ENCODE data around the gene MYH14. TPM values are rescaled to one million over a fixed set of nuclear protein-coding genes. Genes with fewer than 3 reads are reported as not detected.

The MYH14 gene
- total and polyA plus RNA-seq, 10 of the 15 experiments (the other 5 are each of a cell fraction or from before 2014, with no cell fraction given) = 0.06 to 0.69 (median 0.15) TPM; not detected in 4

DNA sequence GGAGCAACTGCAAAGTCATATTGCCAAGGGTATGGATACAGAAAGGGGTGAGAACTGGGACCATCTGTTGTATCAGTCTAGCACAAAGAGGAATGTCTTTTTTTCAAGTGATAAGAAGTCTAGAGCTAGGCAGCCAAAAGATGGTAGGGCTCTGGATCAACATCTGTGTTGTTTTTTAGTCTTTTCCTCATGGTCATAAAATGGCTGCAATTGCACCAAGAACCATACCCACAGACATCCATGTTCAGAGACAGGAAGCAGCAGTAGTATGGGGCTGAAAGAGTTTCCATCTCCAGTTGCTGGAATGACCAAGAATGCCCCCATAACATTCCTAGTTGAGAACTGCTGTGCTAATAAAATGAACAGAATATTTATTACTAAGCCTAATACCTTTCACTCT is 100.1 kb downstream of the MYH14 start:
- Histone ChIP-seq H3K27ac (ENCODE audit: control insufficient read depth, insufficient read depth) (no peak overlapping the region), H2AFZ (ENCODE audit: control insufficient read depth, low read depth, low read length) (no peak overlapping the region), H3K4me1 (ENCODE audit: control insufficient read depth, insufficient read depth, low read length) (peaks cover 4% of the 10 kb centered on the region; the same call in 1 of the 2 replicates), H3K27me3 (replicated peaks in 1 of 2; ENCODE audit: control insufficient read depth in 2 of 2, insufficient read depth in 2 of 2, low read length in 1 of 2) (peaks cover 0 to 2% of the 10 kb centered on the region in 2 experiments; a peak in 3 of 4 replicates), H3K79me2 (ENCODE audit: control insufficient read depth, insufficient read depth, low read length) (no peaks in the 10 kb centered on the region), H3K36me3 (ENCODE audit: control insufficient read depth in 2 of 2, insufficient read depth in 2 of 2, low read length in 1 of 2) (no peaks in the 10 kb centered on the region), H3K4me2 (ENCODE audit: control insufficient read depth, insufficient read depth) (no peak overlapping the region), H3K9ac (ENCODE audit: control insufficient read depth, insufficient read depth, low read length) (no peak overlapping the region), H4K20me1 (ENCODE audit: control insufficient read depth, insufficient read depth) (no peaks in the 10 kb centered on the region), H3K9me3 (replicated peaks; ENCODE audit: control insufficient read depth, insufficient read depth, low read length) (no peaks in the 10 kb centered on the region; the same call in 1 of the 3 replicates), H3K4me3 (no peak overlapping the region)
- CTCF ChIA-PET = no interaction called here
- SMC1A ChIA-PET (ENCODE audit: uncharacterized antibody, unreplicated experiment) = no interaction called here
- intact Hi-C loops (cut with micrococcal nuclease; ENCODE audit: unreplicated experiment) = no loop called here
- in situ Hi-C loops (cut with MboI) = no loop called here
- no peak for ATAC-seq
- POLR2A ChIA-PET = no interaction called here
- no peak for FAIRE-seq
- RAD21 ChIA-PET (ENCODE audit: unreplicated experiment) = no interaction called here
- no peak for DNase-seq (ENCODE audit: low read depth, low spot score)
- TF ChIP-seq CREM (IDR thresholded peaks at IDR 0.05; ENCODE audit: low read depth) = no peak
- no peak for TF ChIP-seq ZBTB4 (CRISPR knock-in tag; IDR thresholded peaks at IDR 0.05)
- TF ChIP-seq, protein P1, sequence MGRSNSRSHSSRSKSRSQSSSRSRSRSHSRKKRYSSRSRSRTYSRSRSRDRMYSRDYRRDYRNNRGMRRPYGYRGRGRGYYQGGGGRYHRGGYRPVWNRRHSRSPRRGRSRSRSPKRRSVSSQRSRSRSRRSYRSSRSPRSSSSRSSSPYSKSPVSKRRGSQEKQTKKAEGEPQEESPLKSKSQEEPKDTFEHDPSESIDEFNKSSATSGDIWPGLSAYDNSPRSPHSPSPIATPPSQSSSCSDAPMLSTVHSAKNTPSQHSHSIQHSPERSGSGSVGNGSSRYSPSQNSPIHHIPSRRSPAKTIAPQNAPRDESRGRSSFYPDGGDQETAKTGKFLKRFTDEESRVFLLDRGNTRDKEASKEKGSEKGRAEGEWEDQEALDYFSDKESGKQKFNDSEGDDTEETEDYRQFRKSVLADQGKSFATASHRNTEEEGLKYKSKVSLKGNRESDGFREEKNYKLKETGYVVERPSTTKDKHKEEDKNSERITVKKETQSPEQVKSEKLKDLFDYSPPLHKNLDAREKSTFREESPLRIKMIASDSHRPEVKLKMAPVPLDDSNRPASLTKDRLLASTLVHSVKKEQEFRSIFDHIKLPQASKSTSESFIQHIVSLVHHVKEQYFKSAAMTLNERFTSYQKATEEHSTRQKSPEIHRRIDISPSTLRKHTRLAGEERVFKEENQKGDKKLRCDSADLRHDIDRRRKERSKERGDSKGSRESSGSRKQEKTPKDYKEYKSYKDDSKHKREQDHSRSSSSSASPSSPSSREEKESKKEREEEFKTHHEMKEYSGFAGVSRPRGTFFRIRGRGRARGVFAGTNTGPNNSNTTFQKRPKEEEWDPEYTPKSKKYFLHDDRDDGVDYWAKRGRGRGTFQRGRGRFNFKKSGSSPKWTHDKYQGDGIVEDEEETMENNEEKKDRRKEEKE (IDR thresholded peaks at IDR 0.05) = no peak
- TF ChIP-seq, protein P2, sequence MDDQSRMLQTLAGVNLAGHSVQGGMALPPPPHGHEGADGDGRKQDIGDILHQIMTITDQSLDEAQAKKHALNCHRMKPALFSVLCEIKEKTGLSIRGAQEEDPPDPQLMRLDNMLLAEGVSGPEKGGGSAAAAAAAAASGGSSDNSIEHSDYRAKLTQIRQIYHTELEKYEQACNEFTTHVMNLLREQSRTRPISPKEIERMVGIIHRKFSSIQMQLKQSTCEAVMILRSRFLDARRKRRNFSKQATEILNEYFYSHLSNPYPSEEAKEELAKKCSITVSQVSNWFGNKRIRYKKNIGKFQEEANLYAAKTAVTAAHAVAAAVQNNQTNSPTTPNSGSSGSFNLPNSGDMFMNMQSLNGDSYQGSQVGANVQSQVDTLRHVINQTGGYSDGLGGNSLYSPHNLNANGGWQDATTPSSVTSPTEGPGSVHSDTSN (IDR thresholded peaks at IDR 0.05; ENCODE audit: insufficient replicate concordance, low read depth, low read length) = no peak
- TF ChIP-seq, protein P3, sequence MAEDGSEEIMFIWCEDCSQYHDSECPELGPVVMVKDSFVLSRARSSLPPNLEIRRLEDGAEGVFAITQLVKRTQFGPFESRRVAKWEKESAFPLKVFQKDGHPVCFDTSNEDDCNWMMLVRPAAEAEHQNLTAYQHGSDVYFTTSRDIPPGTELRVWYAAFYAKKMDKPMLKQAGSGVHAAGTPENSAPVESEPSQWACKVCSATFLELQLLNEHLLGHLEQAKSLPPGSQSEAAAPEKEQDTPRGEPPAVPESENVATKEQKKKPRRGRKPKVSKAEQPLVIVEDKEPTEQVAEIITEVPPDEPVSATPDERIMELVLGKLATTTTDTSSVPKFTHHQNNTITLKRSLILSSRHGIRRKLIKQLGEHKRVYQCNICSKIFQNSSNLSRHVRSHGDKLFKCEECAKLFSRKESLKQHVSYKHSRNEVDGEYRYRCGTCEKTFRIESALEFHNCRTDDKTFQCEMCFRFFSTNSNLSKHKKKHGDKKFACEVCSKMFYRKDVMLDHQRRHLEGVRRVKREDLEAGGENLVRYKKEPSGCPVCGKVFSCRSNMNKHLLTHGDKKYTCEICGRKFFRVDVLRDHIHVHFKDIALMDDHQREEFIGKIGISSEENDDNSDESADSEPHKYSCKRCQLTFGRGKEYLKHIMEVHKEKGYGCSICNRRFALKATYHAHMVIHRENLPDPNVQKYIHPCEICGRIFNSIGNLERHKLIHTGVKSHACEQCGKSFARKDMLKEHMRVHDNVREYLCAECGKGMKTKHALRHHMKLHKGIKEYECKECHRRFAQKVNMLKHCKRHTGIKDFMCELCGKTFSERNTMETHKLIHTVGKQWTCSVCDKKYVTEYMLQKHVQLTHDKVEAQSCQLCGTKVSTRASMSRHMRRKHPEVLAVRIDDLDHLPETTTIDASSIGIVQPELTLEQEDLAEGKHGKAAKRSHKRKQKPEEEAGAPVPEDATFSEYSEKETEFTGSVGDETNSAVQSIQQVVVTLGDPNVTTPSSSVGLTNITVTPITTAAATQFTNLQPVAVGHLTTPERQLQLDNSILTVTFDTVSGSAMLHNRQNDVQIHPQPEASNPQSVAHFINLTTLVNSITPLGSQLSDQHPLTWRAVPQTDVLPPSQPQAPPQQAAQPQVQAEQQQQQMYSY (CRISPR knock-in tag; IDR thresholded peaks at IDR 0.05) = no peak
- TF ChIP-seq NR2C2 (IDR thresholded peaks at IDR 0.05; ENCODE audit: borderline replicate concordance, control insufficient read depth, insufficient read length, low read depth) = no peak
- TF ChIP-seq SREBF1 (IDR thresholded peaks at IDR 0.05; ENCODE audit: low read length) = no peak
- no peak for TF ChIP-seq TCF3 (IDR thresholded peaks at IDR 0.05; ENCODE audit: borderline replicate concordance, insufficient read depth, low read depth, low read length)
- no peak for TF ChIP-seq TAF1 (IDR thresholded peaks at IDR 0.05; ENCODE audit: borderline replicate concordance, low read depth, low read length)
- TF ChIP-seq MTA3 (IDR thresholded peaks at IDR 0.05; ENCODE audit: borderline replicate concordance, low read length) = no peak
- TF ChIP-seq HDGF (IDR thresholded peaks at IDR 0.05) = no peak
- no peak for TF ChIP-seq DPF2 (IDR thresholded peaks at IDR 0.05)
- no peak for TF ChIP-seq SIN3A (IDR thresholded peaks at IDR 0.05; ENCODE audit: low read depth, low read length)
- no peak for TF ChIP-seq MEF2A (IDR thresholded peaks at IDR 0.05; ENCODE audit: insufficient read depth, low read depth, low read length)
- no TSS peak for BruUV-seq (replicated peaks)

Data from GM12878 (cell line).